ENCODE data around the gene MESP1. TPM values are rescaled to one million over a fixed set of nuclear protein-coding genes. Genes with fewer than 3 reads are reported as not detected.
A peak's percentile ranks its signal among the peaks of the same experiment; 100 is the strongest.

The MESP1 gene
- total and polyA plus RNA-seq, 2 of the 13 experiments (the other 11 are each of a cell fraction or from before 2014, with no cell fraction given): not detected

GRCh38 chr15:89785064-89785773 is 34.2 kb upstream of the MESP1 start (continued):
- no peak for TF ChIP-seq ZNF740 (CRISPR knock-in tag; IDR thresholded peaks at IDR 0.05)
- peak; percentile 62; the same call in 1 of the 2 replicates for TF ChIP-seq MTA1 (CRISPR knock-in tag; IDR thresholded peaks at IDR 0.05; ENCODE audit: borderline replicate concordance)
- peak; percentile 38; the same call in 1 of the 2 replicates for TF ChIP-seq NCOA2 (CRISPR knock-in tag; IDR thresholded peaks at IDR 0.05)
- TF ChIP-seq MTF2 (CRISPR knock-in tag; IDR thresholded peaks at IDR 0.05; ENCODE audit: borderline replicate concordance): no peak
- TF ChIP-seq XBP1 (CRISPR knock-in tag; IDR thresholded peaks at IDR 0.05): no peak
- TF ChIP-seq KMT2B (CRISPR knock-in tag; IDR thresholded peaks at IDR 0.05): no peak
- TF ChIP-seq ZNF770 (CRISPR knock-in tag; IDR thresholded peaks at IDR 0.05): no peak
- TF ChIP-seq SUZ12 (IDR thresholded peaks at IDR 0.05; ENCODE audit: low read depth, low read length): no peak
- no peak for TF ChIP-seq TCF12 (IDR thresholded peaks at IDR 0.05)
- no peak for TF ChIP-seq TCF12 (CRISPR knock-in tag; IDR thresholded peaks at IDR 0.05)
- no peak for TF ChIP-seq MXD4 (CRISPR knock-in tag; IDR thresholded peaks at IDR 0.05)
- TF ChIP-seq ZNF451 (CRISPR knock-in tag; IDR thresholded peaks at IDR 0.05): no peak
- no peak for TF ChIP-seq POLR2AphosphoS5 (IDR thresholded peaks at IDR 0.05; ENCODE audit: low read depth, low read length)
- no peak for TF ChIP-seq POLR2A (IDR thresholded peaks at IDR 0.05; ENCODE audit: insufficient read depth in 1 of 2, low read depth in 2 of 2, low read length in 2 of 2)
- TF ChIP-seq EZH2 (conservative IDR thresholded peaks at IDR 0.05; ENCODE audit: low read depth, low read length): no peak
- no peak for TF ChIP-seq TCF7L2 (IDR thresholded peaks at IDR 0.05; ENCODE audit: low read depth, low read length)
- no peak for TF ChIP-seq SOX6 (IDR thresholded peaks at IDR 0.05)
- peak; percentile 50; the same call in 1 of the 2 replicates for TF ChIP-seq SOX6 (CRISPR knock-in tag; IDR thresholded peaks at IDR 0.05)
- no peak for TF ChIP-seq KDM5A (IDR thresholded peaks at IDR 0.05; ENCODE audit: borderline replicate concordance, low read length)
- no peak for TF ChIP-seq GMEB2 (CRISPR knock-in tag; IDR thresholded peaks at IDR 0.05; ENCODE audit: low read depth)
- peak; percentile 67; the same call in 1 of the 2 replicates for TF ChIP-seq NCOR1 (IDR thresholded peaks at IDR 0.05; ENCODE audit: borderline replicate concordance, low read length)
- 0 out of 2 replicates have a peak, but pooled peaks have one; percentile 10 for TF ChIP-seq ZNF574 (CRISPR knock-in tag; IDR thresholded peaks at IDR 0.05)
- TF ChIP-seq NKX3-1 (CRISPR knock-in tag; IDR thresholded peaks at IDR 0.05): no peak
- TF ChIP-seq SPEN (CRISPR knock-in tag; IDR thresholded peaks at IDR 0.05; ENCODE audit: low read depth): peak; percentile 63; the same call in 1 of the 2 replicates
- TF ChIP-seq SRSF4 (IDR thresholded peaks at IDR 0.05; ENCODE audit: low read depth, low read length, poor library complexity, severe bottlenecking): no peak

Data from HepG2 (cell line).